Lung (tissue), 12 donors: ENCODE measurements around the gene TFE3. TPM values are rescaled to one million over a fixed set of nuclear protein-coding genes. Genes with fewer than 3 reads are reported as not detected.
A peak's percentile ranks its signal among the peaks of the same experiment; 100 is the strongest.

ENCODE experiments used
- ATAC-seq: fragments of 200-7000 bp; cut with Tn5 transposase; one replicate; pipeline ENCODE4 v1.9.1; 2020; ENCODE audit warnings: moderate number of reproducible peaks; ENCODE audit not compliant: insufficient read depth, low FRiP score
- DNase-seq, 3 donors: peaks; one replicate each; pipeline ENCODE4 v3.0.0-alpha.2; 2013 to 2017
- H3K27ac ChIP-seq, 2 donors: one replicate each; pipeline ENCODE4 v1.5.1; 2013; ENCODE audit warnings: mild to moderate bottlenecking in 2 of 2, moderate library complexity in 2 of 2, control low read depth in 1 of 2, inconsistent platforms in 1 of 2, low read depth in 1 of 2, low read length in 1 of 2
- H3K27me3 ChIP-seq, 3 donors: one replicate each; pipeline ENCODE4 v1.5.1; 2013; ENCODE audit warnings: low read length in 2 of 3; ENCODE audit not compliant: control insufficient read depth in 3 of 3, insufficient read depth in 3 of 3
- H3K36me3 ChIP-seq, 4 donors: one replicate each; pipeline ENCODE4 v1.5.1; 2013; ENCODE audit warnings: low read length in 4 of 4, mild to moderate bottlenecking in 1 of 4, moderate library complexity in 1 of 4; ENCODE audit not compliant: control insufficient read depth in 4 of 4, insufficient read depth in 4 of 4
- H3K4me1 ChIP-seq, 5 donors: one replicate each; pipeline ENCODE4 v1.5.1; 2013; ENCODE audit warnings: low read length in 5 of 5, mild to moderate bottlenecking in 2 of 5, moderate library complexity in 1 of 5; ENCODE audit not compliant: control insufficient read depth in 5 of 5, insufficient read depth in 5 of 5
- H3K4me3 ChIP-seq: one replicate; pipeline ENCODE4 v1.5.1; 2013; ENCODE audit warnings: mild to moderate bottlenecking, control low read depth, moderate library complexity
- H3K9ac ChIP-seq, 2 donors: one replicate each; pipeline ENCODE4 v1.5.1; 2013; ENCODE audit warnings: low read length in 2 of 2, control low read depth in 1 of 2; ENCODE audit not compliant: insufficient read depth in 1 of 2
- H3K9me3 ChIP-seq, 4 donors: one replicate each; pipeline ENCODE4 v1.5.1; 2013; ENCODE audit warnings: low read length in 3 of 4, mild to moderate bottlenecking in 1 of 4, moderate library complexity in 1 of 4; ENCODE audit not compliant: control insufficient read depth in 4 of 4, insufficient read depth in 3 of 4
- CTCF ChIP-seq: IDR thresholded peaks from 2 replicates; pipeline ENCODE4 v1.5.1; 2012; ENCODE audit warnings: mild to moderate bottlenecking; ENCODE audit errors: control extremely low read depth, extremely low read depth
- WGBS, 2 donors: extraction: QIAGEN DNeasy Blood & Tissue Kit; methylation state at CpG; one replicate each; pipeline ENCODE4 v1.1.7; 2013; 5-methylcytosine and 5-hydroxymethylcytosine counted together
- polyA plus RNA-seq, 2 donors: library from polyadenylated mRNA; stranded (reverse); fragments of 200-250 nt; gene quantifications; one replicate each; pipeline ENCODE4 v1.2.1, GENCODE V29; 2013
- total RNA-seq, 2 donors: library from RNA; depleted of rRNA in 1 of 2; stranded (reverse); fragments of >200 nt in 1 of 2; gene quantifications; one replicate each; pipeline ENCODE4 v1.2.1, GENCODE V29; 2014 to 2021
- donor health status: control.
- donor health status: control.
- donor health status: Bipolar disorder and iron deficiency.
- donor health status: healthy.
- donor health status: DM: yes; HTN: yes; CAD: no.

TFE3 gene
- total and polyA plus RNA-seq, 4 donors: 28.4 to 63.7 (median 42.7) TPM

- WGBS, 2 donors: 78 to 83% methylated on average over 5 of the region's 5 CpGs
- peaks cover 0 to 13% (median 2%) of the 10 kb centered on the region in 4 donors for H3K9me3 ChIP-seq
- H3K27me3 ChIP-seq: no peaks in the 10 kb centered on the region
- no peaks in the 10 kb centered on the region for H3K36me3 ChIP-seq
- H3K4me3 ChIP-seq: no peak overlapping the region
- H3K4me1 ChIP-seq: no peaks in the 10 kb centered on the region
- peak overlapping the region; percentile 64 to 82 for H3K27ac ChIP-seq
- peak overlapping the region in 1 of 2 donors; percentile 61 for H3K9ac ChIP-seq
- DNase-seq (no peak), ATAC-seq (no peak)
- TF ChIP-seq CTCF: no peak
These were observed 11.1 kb upstream of the TFE3 start for GRCh38 chrX:49054073-49054762.

- H3K9ac ChIP-seq: peak overlapping the region in 1 of 2 donors; percentile 61
- H3K36me3 ChIP-seq: no peaks in the 10 kb centered on the region
- no peaks in the 10 kb centered on the region for H3K4me1 ChIP-seq
- peak overlapping the region; percentile 35 for H3K4me3 ChIP-seq
- 2 to 37% methylated on average over 19 to 79 of the region's 79 CpGs for WGBS, 2 donors
- H3K9me3 ChIP-seq: peaks cover 0 to 13% (median 2%) of the 10 kb centered on the region in 4 donors
- no peak for TF ChIP-seq CTCF
- ATAC-seq (peak; percentile 64), DNase-seq (peak; percentile 85 to 86 (median 86))
- no peaks in the 10 kb centered on the region for H3K27me3 ChIP-seq
- peak overlapping the region; percentile 64 to 82 for H3K27ac ChIP-seq
These were observed 10.3 kb upstream of the TFE3 start for GRCh38 chrX:49053223-49054072.

- TF ChIP-seq CTCF: no peak
- peaks cover 0 to 6% (median 5%) of the 10 kb centered on the region in 4 donors for H3K36me3 ChIP-seq
- ATAC-seq (no peak), DNase-seq (no peak)
- WGBS, 2 donors: 14 to 42% methylated on average over 12 to 13 of the region's 13 CpGs
- no peaks in the 10 kb centered on the region for H3K27me3 ChIP-seq
- H3K9ac ChIP-seq: no peak overlapping the region
- H3K4me1 ChIP-seq: peaks cover 0 to 25% (median 7%) of the 10 kb centered on the region in 5 donors
- H3K4me3 ChIP-seq: no peak overlapping the region
- H3K9me3 ChIP-seq: peaks cover 0 to 4% (median 0%) of the 10 kb centered on the region in 4 donors
- H3K27ac ChIP-seq: peak overlapping the region; percentile 61 to 74
These were observed 777 bp upstream of the TFE3 start for GRCh38 chrX:49043987-49044281.
